Activated T-cell treated with anti-CD3 and anti-CD28 coated beads, Interleukin-2, amount 50 U/mL, for 1 hour (primary cell): ENCODE measurements around the gene LRSAM1.
"Not testable (repeated sequence)": the region's sequence is repeated elsewhere in the genome, so short reads cannot be mapped to it uniquely, and the experiment has no call there.

Source experiments
- DNase-seq: peaks from one replicate; pipeline ENCODE4 v3.0.0-alpha.2; 2020

Gene LRSAM1

GRCh38 chr9:127463382-127463781 lies 12.1 kb downstream of the LRSAM1 start:
- DNase-seq = no peak

- no peak for DNase-seq
Measured at GRCh38 chr9:127463911-127464310, 12.6 kb downstream of the LRSAM1 start.

GRCh38 chr9:127466407-127466917 lies 15.2 kb downstream of the LRSAM1 start:
- not testable (repeated sequence) for DNase-seq

- DNase-seq = no peak
Measured at GRCh38 chr9:127467621-127468020, 16.3 kb downstream of the LRSAM1 start.

GRCh38 chr9:127470662-127471061 lies 19.4 kb downstream of the LRSAM1 start:
- no peak for DNase-seq

- no peak for DNase-seq
Measured at GRCh38 chr9:127473501-127473900, 22.2 kb downstream of the LRSAM1 start.

- no peak for DNase-seq
Measured at GRCh38 chr9:127473932-127474331, 22.6 kb downstream of the LRSAM1 start.

GRCh38 chr9:127474592-127474991 lies 23.3 kb downstream of the LRSAM1 start:
- no peak for DNase-seq

GRCh38 chr9:127479507-127480081 lies 28.3 kb downstream of the LRSAM1 start:
- no peak for DNase-seq

- no peak for DNase-seq
Measured at GRCh38 chr9:127482662-127483061, 31.4 kb downstream of the LRSAM1 start.

GRCh38 chr9:127485995-127486394 lies 34.7 kb downstream of the LRSAM1 start:
- no peak for DNase-seq

GRCh38 chr9:127488946-127489345 lies 37.6 kb downstream of the LRSAM1 start:
- DNase-seq = no peak

GRCh38 chr9:127489471-127490115 lies 38.3 kb downstream of the LRSAM1 start:
- no peak for DNase-seq

GRCh38 chr9:127490535-127491230 lies 39.4 kb downstream of the LRSAM1 start:
- no peak for DNase-seq

- no peak for DNase-seq
Measured at GRCh38 chr9:127491516-127491915, 40.2 kb downstream of the LRSAM1 start.

GRCh38 chr9:127492616-127493015 lies 41.3 kb downstream of the LRSAM1 start:
- no peak for DNase-seq

GRCh38 chr9:127493592-127494303 lies 42.4 kb downstream of the LRSAM1 start:
- DNase-seq = no peak

- DNase-seq = no peak
Measured at GRCh38 chr9:127494304-127494702, 43.0 kb downstream of the LRSAM1 start.

GRCh38 chr9:127495884-127496555 lies 44.7 kb downstream of the LRSAM1 start:
- no peak for DNase-seq

- DNase-seq = no peak
Measured at GRCh38 chr9:127496974-127497373, 45.7 kb downstream of the LRSAM1 start.

- no peak for DNase-seq
Measured at GRCh38 chr9:127497656-127498290, 46.5 kb downstream of the LRSAM1 start.

GRCh38 chr9:127498298-127498697 lies 47.0 kb downstream of the LRSAM1 start:
- DNase-seq = no peak
